SU-DHL-6 (cell line): ENCODE measurements around the gene PKM.

Experiments used
- H2AFZ ChIP-seq: fragments of 200-600 bp; sonication (generic); 2 replicates; pipeline ENCODE4 v1.6.1; 2014; ENCODE audit warnings: low read depth, mild to moderate bottlenecking, moderate library complexity, mixed read lengths, antibody characterized with exemption, low read length; ENCODE audit not compliant: severe bottlenecking
- H3F3A ChIP-seq: fragments of 200-600 bp; shearing (Covaris generic); 2 replicates; pipeline ENCODE4 v1.6.0; 2016; ENCODE audit warnings: antibody characterized with exemption, mild to moderate bottlenecking; ENCODE audit not compliant: insufficient read depth
- H3K27ac ChIP-seq: fragments of 200-600 bp; sonication (generic); 2 replicates; pipeline ENCODE4 v1.5.1; 2016; ENCODE audit warnings: low read depth, mild to moderate bottlenecking, low read length, moderate library complexity, mixed read lengths
- H3K27me3 ChIP-seq: fragments of 200-600 bp; sonication (generic), shearing (Covaris generic); 2 replicates; pipeline ENCODE4 v1.6.0; 2014; ENCODE audit warnings: mild to moderate bottlenecking, low read length
- H3K36me3 ChIP-seq: fragments of 200-600 bp; sonication (generic); 2 replicates; pipeline ENCODE4 v1.6.1; 2014; ENCODE audit warnings: mild to moderate bottlenecking, low read length, mixed read lengths
- H3K4me2 ChIP-seq: fragments of 300-600, 200-600 bp; shearing (Covaris generic), sonication (generic); 2 replicates; pipeline ENCODE4 v1.6.0; 2014; ENCODE audit warnings: low read length, low read depth, mild to moderate bottlenecking; ENCODE audit not compliant: poor library complexity, severe bottlenecking
- H3K4me3 ChIP-seq: fragments of 200-600 bp; sonication (generic); 2 replicates; pipeline ENCODE4 v1.5.1; 2014; ENCODE audit warnings: antibody characterized with exemption, low read length, mild to moderate bottlenecking, mixed read lengths; ENCODE audit not compliant: insufficient read depth, poor library complexity, severe bottlenecking
- H3K79me2 ChIP-seq: fragments of 200-600 bp; sonication (generic); 2 replicates; pipeline ENCODE4 v1.6.1; 2014; ENCODE audit warnings: mild to moderate bottlenecking, low read length, moderate library complexity; ENCODE audit not compliant: insufficient read depth
- H3K9ac ChIP-seq: fragments of 200-600 bp; sonication (generic); 2 replicates; pipeline ENCODE4 v1.7.0; 2014; ENCODE audit warnings: mild to moderate bottlenecking, low read length
- H3K9me2 ChIP-seq: fragments of 200-600 bp; sonication (generic); replicated peaks from 2 replicates; pipeline ENCODE4 v1.6.1; 2014; ENCODE audit warnings: low read length; ENCODE audit not compliant: insufficient read depth
- H3K9me3 ChIP-seq: fragments of 200-600 bp; sonication (generic); 2 replicates; pipeline ENCODE4 v1.6.1; 2014; ENCODE audit warnings: low read length, mixed read lengths; ENCODE audit not compliant: insufficient read depth
- H4K20me1 ChIP-seq: fragments of 200-600 bp; sonication (generic); 2 replicates; pipeline ENCODE4 v1.6.1; 2014; ENCODE audit warnings: low read depth, mild to moderate bottlenecking, antibody characterized with exemption, low read length, moderate library complexity, mixed read lengths
- CTCF ChIP-seq: fragments of 200-600 bp; sonication (generic); IDR thresholded peaks from one replicate; pipeline ENCODE4 v1.5.1; 2017; ENCODE audit warnings: antibody characterized with exemption, mild to moderate bottlenecking, low read length, moderate library complexity; ENCODE audit not compliant: insufficient read depth, poor library complexity, severe bottlenecking
- EZH2phosphoT487 ChIP-seq: fragments of 200-600 bp; sonication (generic), shearing (Covaris generic); conservative IDR thresholded peaks from 2 replicates; pipeline ENCODE4 v1.6.1; 2018; ENCODE audit warnings: mild to moderate bottlenecking, antibody characterized with exemption, low read length, moderate library complexity, mixed read lengths

PKM gene

DNA sequence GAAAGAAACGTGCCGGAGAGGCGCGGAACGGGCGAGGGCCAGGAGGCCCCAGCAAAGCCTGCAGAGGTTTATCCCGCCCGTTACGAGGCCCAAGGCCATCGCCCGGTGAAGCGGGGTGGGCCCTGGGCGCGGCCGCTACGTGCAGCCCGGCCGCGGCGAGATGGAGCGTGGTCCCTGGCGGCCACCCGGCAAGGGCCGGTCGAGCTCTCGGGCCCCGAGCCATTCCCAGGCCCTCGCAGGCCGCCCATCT is 1.1 kb downstream of the PKM start:
- peaks cover 3% of the 10 kb centered on the region for H3K36me3 ChIP-seq
- H3F3A ChIP-seq: peaks cover 64% of the 10 kb centered on the region
- TF ChIP-seq CTCF (no peak), EZH2phosphoT487 (no peak)
- no peak overlapping the region for H2AFZ ChIP-seq
- H3K27ac ChIP-seq: peak overlapping the region; percentile 93
- H3K9me3 ChIP-seq: no peaks in the 10 kb centered on the region
- H3K4me2 ChIP-seq: peak overlapping the region; percentile 88
- peak overlapping the region; percentile 98 for H3K9ac ChIP-seq
- peaks cover 60% of the 10 kb centered on the region for H3K79me2 ChIP-seq
- H3K4me3 ChIP-seq: peak overlapping the region; percentile 97
- no peaks in the 10 kb centered on the region for H3K9me2 ChIP-seq
- no peaks in the 10 kb centered on the region for H3K27me3 ChIP-seq
- peaks cover 10% of the 10 kb centered on the region for H4K20me1 ChIP-seq

GRCh38 chr15:72229076-72229946 is 1.7 kb downstream of the PKM start:
- Histone ChIP-seq H3K27me3 (no peaks in the 10 kb centered on the region), H4K20me1 (peaks cover 10% of the 10 kb centered on the region), H3K9me2 (no peaks in the 10 kb centered on the region), H3K4me3 (peak overlapping the region; percentile 97), H3K36me3 (peaks cover 3% of the 10 kb centered on the region), H3K4me2 (peak overlapping the region; percentile 88), H3K79me2 (peaks cover 64% of the 10 kb centered on the region), H3F3A (peaks cover 64% of the 10 kb centered on the region), H3K27ac (peak overlapping the region; percentile 93), H3K9ac (peak overlapping the region; percentile 98), H3K9me3 (no peaks in the 10 kb centered on the region), H2AFZ (no peak overlapping the region)
- TF ChIP-seq CTCF: no peak
- no peak for TF ChIP-seq EZH2phosphoT487

DNA sequence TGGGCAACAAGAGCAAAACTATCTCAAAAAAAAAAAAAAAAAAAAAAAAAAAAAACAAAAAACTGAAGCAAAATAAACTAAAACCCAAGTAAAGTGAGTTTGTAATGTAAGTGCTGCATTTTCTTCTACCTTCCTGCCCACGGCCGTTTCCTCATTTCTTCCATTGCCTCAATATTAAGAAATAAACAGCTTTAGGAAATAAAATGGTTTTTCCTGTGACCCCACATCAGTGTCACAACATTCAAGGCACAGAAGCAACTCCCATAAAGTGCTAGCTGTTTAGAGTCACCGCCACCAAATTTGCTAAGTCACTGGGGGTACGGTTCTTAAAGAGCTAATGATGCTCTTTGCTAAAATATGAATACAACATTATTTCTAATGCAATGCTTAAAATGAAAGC is 3.3 kb downstream of the PKM start:
- peaks cover 3% of the 10 kb centered on the region for H3K36me3 ChIP-seq

More for the DNA sequence above, 3.3 kb downstream of the PKM start:
- Histone ChIP-seq H3K79me2 (peaks cover 80% of the 10 kb centered on the region), H3K9me2 (no peaks in the 10 kb centered on the region), H3K9me3 (no peaks in the 10 kb centered on the region), H3K27me3 (no peaks in the 10 kb centered on the region), H3K27ac (peak overlapping the region; percentile 93), H3F3A (peaks cover 60% of the 10 kb centered on the region), H3K4me2 (peak overlapping the region; percentile 88), H3K4me3 (peak overlapping the region; percentile 97), H4K20me1 (peaks cover 23% of the 10 kb centered on the region), H3K9ac (peak overlapping the region; percentile 98), H2AFZ (no peak overlapping the region)
- no peak for TF ChIP-seq EZH2phosphoT487
- no peak for TF ChIP-seq CTCF
